CD14-positive monocyte (primary cell): ENCODE data around the gene RPL18. TPM values are rescaled to one million over a fixed set of nuclear protein-coding genes. Genes with fewer than 3 reads are reported as not detected.

Experiments
- DNase-seq, 3 donors: peaks; one replicate each; pipeline ENCODE4 v3.0.0-alpha.2; 2011 to 2022
- H2AFZ ChIP-seq: 2 replicates; pipeline ENCODE4 v1.6.0; 2012; ENCODE audit warnings: mild to moderate bottlenecking, low read depth, low read length, inconsistent platforms; ENCODE audit not compliant: insufficient read depth, poor library complexity, severe bottlenecking
- H3K27ac ChIP-seq, 2 donors: 1 replicate in 1 of 2; 2 replicates in 1 of 2; pipeline ENCODE4 v1.5.1; 2012 to 2013; ENCODE audit warnings: low read length in 2 of 2, control low read depth in 1 of 2, inconsistent platforms in 1 of 2, low read depth in 1 of 2, mild to moderate bottlenecking in 1 of 2
- H3K27me3 ChIP-seq, 2 donors: one replicate each; pipeline versions ENCODE4 v1.6.0 to v1.6.1; 2011 to 2013; ENCODE audit warnings: low read length in 2 of 2; ENCODE audit not compliant: control insufficient read depth in 2 of 2, insufficient read depth in 2 of 2
- H3K36me3 ChIP-seq, 2 donors: replicated peaks in 1 of 2; 1 replicate in 1 of 2; 2 replicates in 1 of 2; pipeline versions ENCODE4 v1.5.1 to v1.6.1; 2012 to 2013; ENCODE audit warnings: low read length in 2 of 2, control low read depth in 1 of 2, inconsistent platforms in 1 of 2, mild to moderate bottlenecking in 1 of 2; ENCODE audit not compliant: insufficient read depth in 2 of 2, control insufficient read depth in 1 of 2
- H3K4me1 ChIP-seq, 2 donors: 1 replicate in 1 of 2; 2 replicates in 1 of 2; pipeline versions ENCODE4 v1.5.1 to v1.6.1; 2012 to 2013; ENCODE audit warnings: low read length in 2 of 2, control low read depth in 1 of 2, inconsistent platforms in 1 of 2, mild to moderate bottlenecking in 1 of 2, moderate library complexity in 1 of 2; ENCODE audit not compliant: insufficient read depth in 2 of 2, control insufficient read depth in 1 of 2
- H3K4me2 ChIP-seq: replicated peaks from 2 replicates; pipeline ENCODE3; 2012; ENCODE audit warnings: low read length, moderate library complexity, mild to moderate bottlenecking; ENCODE audit not compliant: poor library complexity, severe bottlenecking; ENCODE audit errors: extremely low read depth
- H3K4me3 ChIP-seq, 3 experiments: fragments of 200-600 bp in 1 of 3; sonication (generic) in 1 of 3; replicated peaks in 1 of 3; 1 replicate in 2 of 3; 2 replicates in 1 of 3; pipeline ENCODE4 v1.5.1; 2011 to 2013; ENCODE audit warnings: low read length in 3 of 3, mild to moderate bottlenecking in 3 of 3, control low read depth in 2 of 3, low read depth in 2 of 3, inconsistent platforms in 1 of 3, moderate library complexity in 1 of 3
- H3K79me2 ChIP-seq: 2 replicates; pipeline ENCODE4 v1.6.0; 2012; ENCODE audit warnings: mild to moderate bottlenecking, control low read depth, inconsistent platforms, low read length, moderate library complexity; ENCODE audit not compliant: insufficient read depth
- H3K9ac ChIP-seq: 2 replicates; pipeline ENCODE4 v1.6.0; 2017; ENCODE audit warnings: low read length, mild to moderate bottlenecking; ENCODE audit not compliant: insufficient read depth, poor library complexity, severe bottlenecking
- H3K9me3 ChIP-seq, 2 donors: replicated peaks in 1 of 2; 1 replicate in 1 of 2; 2 replicates in 1 of 2; pipeline versions ENCODE4 v1.5.1 to v1.6.1; 2012 to 2013; ENCODE audit warnings: low read length in 2 of 2, control low read depth in 1 of 2; ENCODE audit not compliant: control insufficient read depth in 1 of 2, insufficient read depth in 1 of 2
- H4K20me1 ChIP-seq: 2 replicates; pipeline ENCODE4 v1.6.0; 2012; ENCODE audit warnings: mild to moderate bottlenecking, low read length, control low read depth, moderate library complexity; ENCODE audit not compliant: insufficient read depth
- H3K27ac Mint-ChIP-seq, 7 donors: one replicate each; pipeline ENCODE4 v1.8.0; 2020; ENCODE audit warnings: mild to moderate bottlenecking in 7 of 7, mixed read lengths in 7 of 7, moderate library complexity in 6 of 7, inconsistent platforms in 2 of 7
- H3K27me3 Mint-ChIP-seq, 3 donors: one replicate each; pipeline ENCODE4 v1.8.0; 2021 to 2022; ENCODE audit warnings: low read depth in 3 of 3, mild to moderate bottlenecking in 3 of 3, mixed read lengths in 3 of 3, moderate library complexity in 3 of 3, inconsistent platforms in 1 of 3
- H3K36me3 Mint-ChIP-seq, 2 donors: one replicate each; pipeline ENCODE4 v1.8.0; 2020; ENCODE audit warnings: mixed read lengths in 2 of 2, inconsistent platforms in 1 of 2, mild to moderate bottlenecking in 1 of 2
- H3K4me1 Mint-ChIP-seq: one replicate; pipeline ENCODE4 v1.8.0; 2020; ENCODE audit warnings: mild to moderate bottlenecking, mixed read lengths
- H3K4me3 Mint-ChIP-seq, 2 donors: one replicate each; pipeline ENCODE4 v1.8.0; 2020; ENCODE audit warnings: mild to moderate bottlenecking in 2 of 2, mixed read lengths in 2 of 2, moderate library complexity in 1 of 2
- H3K9me3 Mint-ChIP-seq, 7 donors: one replicate each; pipeline ENCODE4 v1.8.0; 2020 to 2022; ENCODE audit warnings: mixed read lengths in 7 of 7, mild to moderate bottlenecking in 6 of 7, moderate library complexity in 6 of 7, inconsistent platforms in 2 of 7
- WGBS: methylation state at CpG from one replicate; pipeline ENCODE4 v1.1.5; 2013; ENCODE audit warnings: missing lambda C conversion rate; ENCODE audit not compliant: insufficient coverage; 5-methylcytosine and 5-hydroxymethylcytosine counted together
- intact Hi-C, 2 donors: fragments of 100-400 bp; cut with micrococcal nuclease; formaldehyde crosslinking; loops; one replicate each; pipeline versions ENCODE4 v1.15.0 to v1.15.1; 2023
- polyA plus RNA-seq, 3 donors: library from polyadenylated mRNA; depleted of rRNA in 1 of 3; unstranded in 2 of 3; stranded (reverse) in 1 of 3; fragments of 300-500 nt in 2 of 3; fragments of >200 nt in 1 of 3; fragmentation: Illumina TruSeq in 2 of 3; gene quantifications; 1 replicate in 2 of 3; 2 replicates in 1 of 3; pipeline ENCODE4 v1.2.3, GENCODE V29; 2012 to 2021
- TF ChIP-seq, protein P1 (sequence below): fragments of 200-600 bp; IDR thresholded peaks from one replicate; pipeline ENCODE4 v1.8.0; 2022; ENCODE audit warnings: antibody characterized with exemption, mild to moderate bottlenecking

Gene RPL18
- polyA plus RNA-seq, 3 donors = 803 to 1,540 (median 892) TPM

DNA sequence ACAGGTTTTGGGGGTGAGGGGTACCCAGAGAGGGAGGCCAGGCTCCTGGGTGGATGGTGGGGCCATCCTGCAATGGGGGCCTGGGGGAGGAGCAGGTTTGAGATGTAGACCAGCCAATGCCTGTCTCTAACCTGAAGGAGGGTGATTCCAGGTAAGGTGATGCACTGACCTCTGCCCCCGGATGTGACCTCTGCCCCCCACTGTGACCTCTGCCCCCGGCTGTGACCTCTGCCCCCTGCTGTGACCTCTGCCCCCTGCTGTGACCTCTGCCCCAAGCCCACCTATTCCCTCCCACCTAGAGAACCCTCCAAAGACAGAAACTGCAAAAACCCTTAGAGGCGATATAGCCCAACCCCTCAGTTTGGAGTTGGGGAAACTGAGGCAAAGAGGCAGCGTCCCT, 22.7 kb downstream of the RPL18 start:
- H3K27ac Mint-ChIP-seq = no peak overlapping the region
- Histone ChIP-seq H2AFZ (no peak overlapping the region), H3K27me3 (no peaks in the 10 kb centered on the region), H3K27ac (no peak overlapping the region), H3K79me2 (no peaks in the 10 kb centered on the region), H3K4me3 (no peak overlapping the region), H3K4me2 (no peak overlapping the region), H4K20me1 (no peaks in the 10 kb centered on the region), H3K9ac (no peak overlapping the region), H3K9me3 (no peaks in the 10 kb centered on the region), H3K36me3 (no peaks in the 10 kb centered on the region), H3K4me1 (no peaks in the 10 kb centered on the region)
- H3K4me3 Mint-ChIP-seq = no peak overlapping the region
- DNase-seq = no peak
- peaks cover 6 to 8% (median 8%) of the 10 kb centered on the region in 3 donors for H3K27me3 Mint-ChIP-seq
- no peaks in the 10 kb centered on the region for H3K4me1 Mint-ChIP-seq
- H3K9me3 Mint-ChIP-seq = peaks cover 0 to 2% (median 0%) of the 10 kb centered on the region in 7 donors
- 90% methylated on average over 2 of the region's 4 CpGs for WGBS
- intact Hi-C loops = no loop called here
- TF ChIP-seq, protein P1, sequence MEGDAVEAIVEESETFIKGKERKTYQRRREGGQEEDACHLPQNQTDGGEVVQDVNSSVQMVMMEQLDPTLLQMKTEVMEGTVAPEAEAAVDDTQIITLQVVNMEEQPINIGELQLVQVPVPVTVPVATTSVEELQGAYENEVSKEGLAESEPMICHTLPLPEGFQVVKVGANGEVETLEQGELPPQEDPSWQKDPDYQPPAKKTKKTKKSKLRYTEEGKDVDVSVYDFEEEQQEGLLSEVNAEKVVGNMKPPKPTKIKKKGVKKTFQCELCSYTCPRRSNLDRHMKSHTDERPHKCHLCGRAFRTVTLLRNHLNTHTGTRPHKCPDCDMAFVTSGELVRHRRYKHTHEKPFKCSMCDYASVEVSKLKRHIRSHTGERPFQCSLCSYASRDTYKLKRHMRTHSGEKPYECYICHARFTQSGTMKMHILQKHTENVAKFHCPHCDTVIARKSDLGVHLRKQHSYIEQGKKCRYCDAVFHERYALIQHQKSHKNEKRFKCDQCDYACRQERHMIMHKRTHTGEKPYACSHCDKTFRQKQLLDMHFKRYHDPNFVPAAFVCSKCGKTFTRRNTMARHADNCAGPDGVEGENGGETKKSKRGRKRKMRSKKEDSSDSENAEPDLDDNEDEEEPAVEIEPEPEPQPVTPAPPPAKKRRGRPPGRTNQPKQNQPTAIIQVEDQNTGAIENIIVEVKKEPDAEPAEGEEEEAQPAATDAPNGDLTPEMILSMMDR = no peak
- H3K36me3 Mint-ChIP-seq = no peaks in the 10 kb centered on the region

DNA sequence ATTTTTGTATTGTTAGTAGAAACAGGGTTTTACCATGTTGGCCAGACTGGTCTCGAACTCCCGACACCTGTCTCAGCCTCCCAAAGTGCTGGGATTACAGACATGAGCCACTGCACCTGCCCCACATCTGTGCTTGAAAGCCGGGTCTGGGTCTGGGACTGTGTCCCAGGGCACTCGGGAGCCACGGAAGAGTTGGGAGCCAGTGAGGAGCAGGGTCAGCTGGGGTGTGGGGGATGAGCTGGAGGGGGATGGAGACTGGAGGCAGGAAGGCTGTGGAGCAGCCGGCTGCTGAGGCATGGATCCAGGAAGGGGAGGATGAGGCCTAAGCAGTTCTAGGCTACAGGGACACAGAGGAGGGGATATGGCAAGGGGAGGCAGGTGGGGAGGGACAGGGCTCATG, 23.1 kb downstream of the RPL18 start:
- Histone ChIP-seq H3K36me3 (no peaks in the 10 kb centered on the region), H2AFZ (no peak overlapping the region), H4K20me1 (no peaks in the 10 kb centered on the region), H3K9ac (no peak overlapping the region), H3K4me2 (no peak overlapping the region), H3K4me1 (no peaks in the 10 kb centered on the region), H3K27ac (no peak overlapping the region), H3K9me3 (no peaks in the 10 kb centered on the region), H3K4me3 (no peak overlapping the region), H3K27me3 (no peaks in the 10 kb centered on the region), H3K79me2 (no peaks in the 10 kb centered on the region)
- H3K4me3 Mint-ChIP-seq = no peak overlapping the region
- H3K4me1 Mint-ChIP-seq = no peaks in the 10 kb centered on the region
- H3K9me3 Mint-ChIP-seq = peaks cover 0 to 2% (median 0%) of the 10 kb centered on the region in 7 donors
- no peak overlapping the region for H3K27ac Mint-ChIP-seq
- TF ChIP-seq, protein P1 = no peak
- WGBS = 96% methylated on average over 6 of the region's 6 CpGs
- no peak for DNase-seq
- intact Hi-C loops = no loop called here
- H3K27me3 Mint-ChIP-seq = peaks cover 6 to 9% (median 8%) of the 10 kb centered on the region in 3 donors
- no peaks in the 10 kb centered on the region for H3K36me3 Mint-ChIP-seq
